Osteoblast (primary cell): ENCODE results near the gene GOPC. TPM values are rescaled to one million over a fixed set of nuclear protein-coding genes. Genes with fewer than 3 reads are reported as not detected.
A peak's percentile ranks its signal among the peaks of the same experiment; 100 is the strongest.

ENCODE experiments used
- DNase-seq: peaks from one replicate; pipeline ENCODE4 v3.0.0; 2011; ENCODE audit warnings: low spot score, mixed read lengths; ENCODE audit not compliant: insufficient read length; ENCODE audit errors: missing footprints
- H2AFZ ChIP-seq: 2 replicates; pipeline ENCODE4 v1.6.0; 2011; ENCODE audit warnings: mild to moderate bottlenecking, low read length
- H3K27ac ChIP-seq: 2 replicates; pipeline ENCODE4 v1.5.1; 2011; ENCODE audit warnings: mild to moderate bottlenecking, low read depth, low read length, moderate library complexity
- H3K27me3 ChIP-seq: 2 replicates; pipeline ENCODE4 v1.6.0; 2012; ENCODE audit warnings: mild to moderate bottlenecking, control low read depth, inconsistent platforms, low read length, moderate library complexity; ENCODE audit not compliant: insufficient read depth
- H3K36me3 ChIP-seq: 2 replicates; pipeline ENCODE4 v1.5.1; 2011; ENCODE audit warnings: mild to moderate bottlenecking, low read length, control low read depth, moderate library complexity; ENCODE audit not compliant: insufficient read depth
- H3K4me1 ChIP-seq: 2 replicates; pipeline ENCODE4 v1.5.1; 2011; ENCODE audit warnings: mild to moderate bottlenecking, low read length, control low read depth, moderate library complexity; ENCODE audit not compliant: insufficient read depth
- H3K4me2 ChIP-seq: 2 replicates; pipeline ENCODE4 v1.6.0; 2011; ENCODE audit warnings: mild to moderate bottlenecking, low read length; ENCODE audit not compliant: insufficient read depth
- H3K4me3 ChIP-seq: fragments of 200-600 bp; sonication (generic); 3 replicates; pipeline ENCODE4 v1.5.1; 2012; ENCODE audit warnings: mild to moderate bottlenecking, low read length, inconsistent platforms; ENCODE audit not compliant: insufficient read depth
- H3K79me2 ChIP-seq: 2 replicates; pipeline ENCODE4 v1.6.0; 2012; ENCODE audit warnings: mild to moderate bottlenecking, low read length, control low read depth, inconsistent platforms; ENCODE audit not compliant: insufficient read depth
- H3K9me3 ChIP-seq: 2 replicates; pipeline ENCODE4 v1.5.1; 2011; ENCODE audit warnings: low read depth, low read length, control low read depth
- H4K20me1 ChIP-seq: 2 replicates; pipeline ENCODE4 v1.6.0; 2012; ENCODE audit warnings: mild to moderate bottlenecking, low read length, control low read depth; ENCODE audit not compliant: insufficient read depth
- total RNA-seq: library from RNA; depleted of rRNA; stranded (reverse); fragments of >200 nt; gene quantifications from 2 replicates; pipeline ENCODE4 v1.2.3, GENCODE V29; 2012
- TF ChIP-seq, protein P1 (sequence below): IDR thresholded peaks from 2 replicates; pipeline ENCODE4 v1.5.1; 2011; ENCODE audit warnings: mild to moderate bottlenecking, low read depth, low read length, moderate library complexity; ENCODE audit errors: extremely low read depth

Gene GOPC
- total RNA-seq, 1 donor = 49.6 TPM

DNA sequence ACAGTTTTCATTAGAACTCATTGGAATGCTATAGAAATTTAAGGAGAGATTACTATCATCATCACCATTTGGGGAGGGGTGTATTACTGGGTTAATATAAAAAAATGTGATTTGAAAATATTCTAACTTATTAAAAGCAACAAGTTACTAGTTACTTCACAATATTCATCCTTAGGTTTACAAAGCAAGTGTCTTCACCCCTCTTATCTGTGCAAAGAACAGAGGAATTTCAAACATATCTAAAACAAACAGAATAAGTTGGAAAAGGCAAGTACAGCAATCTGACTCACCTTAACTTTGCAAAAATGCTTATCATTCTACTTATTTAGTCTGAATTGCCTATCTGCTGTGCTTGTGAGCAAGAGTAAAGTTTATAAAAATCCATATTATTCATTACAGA lies 87.0 kb downstream of the GOPC start:
- peaks cover 54% of the 10 kb centered on the region for H3K79me2 ChIP-seq
- H3K4me2 ChIP-seq = no peak overlapping the region
- peak; percentile 29 for DNase-seq
- H3K27me3 ChIP-seq = no peaks in the 10 kb centered on the region
- TF ChIP-seq, protein P1, sequence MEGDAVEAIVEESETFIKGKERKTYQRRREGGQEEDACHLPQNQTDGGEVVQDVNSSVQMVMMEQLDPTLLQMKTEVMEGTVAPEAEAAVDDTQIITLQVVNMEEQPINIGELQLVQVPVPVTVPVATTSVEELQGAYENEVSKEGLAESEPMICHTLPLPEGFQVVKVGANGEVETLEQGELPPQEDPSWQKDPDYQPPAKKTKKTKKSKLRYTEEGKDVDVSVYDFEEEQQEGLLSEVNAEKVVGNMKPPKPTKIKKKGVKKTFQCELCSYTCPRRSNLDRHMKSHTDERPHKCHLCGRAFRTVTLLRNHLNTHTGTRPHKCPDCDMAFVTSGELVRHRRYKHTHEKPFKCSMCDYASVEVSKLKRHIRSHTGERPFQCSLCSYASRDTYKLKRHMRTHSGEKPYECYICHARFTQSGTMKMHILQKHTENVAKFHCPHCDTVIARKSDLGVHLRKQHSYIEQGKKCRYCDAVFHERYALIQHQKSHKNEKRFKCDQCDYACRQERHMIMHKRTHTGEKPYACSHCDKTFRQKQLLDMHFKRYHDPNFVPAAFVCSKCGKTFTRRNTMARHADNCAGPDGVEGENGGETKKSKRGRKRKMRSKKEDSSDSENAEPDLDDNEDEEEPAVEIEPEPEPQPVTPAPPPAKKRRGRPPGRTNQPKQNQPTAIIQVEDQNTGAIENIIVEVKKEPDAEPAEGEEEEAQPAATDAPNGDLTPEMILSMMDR = no peak
- no peak overlapping the region for H2AFZ ChIP-seq
- no peak overlapping the region for H3K27ac ChIP-seq
- H3K36me3 ChIP-seq = peaks cover 8% of the 10 kb centered on the region
- peaks cover 28% of the 10 kb centered on the region for H3K4me1 ChIP-seq
- H3K9me3 ChIP-seq = no peaks in the 10 kb centered on the region
- no peak overlapping the region for H3K4me3 ChIP-seq
- H4K20me1 ChIP-seq = no peaks in the 10 kb centered on the region

DNA sequence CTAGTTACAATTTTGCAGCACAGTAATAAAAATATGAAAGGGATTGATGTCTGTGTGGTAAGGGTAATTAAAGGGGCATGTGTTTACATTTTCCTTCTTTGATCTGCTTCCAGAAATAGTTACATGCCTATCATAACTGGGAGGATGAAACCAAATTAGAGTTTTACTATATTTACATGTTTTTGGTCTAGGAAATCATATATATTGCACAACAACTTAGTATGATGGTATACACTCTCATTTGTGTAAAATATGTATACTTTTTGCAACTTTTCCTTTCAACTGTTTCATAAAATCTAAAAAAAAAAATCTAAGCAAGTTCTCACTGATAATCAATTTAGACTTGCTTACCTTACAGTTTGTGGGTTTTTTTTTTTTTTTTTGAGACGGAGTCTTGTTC lies 87.7 kb downstream of the GOPC start:
- H3K27ac ChIP-seq = no peak overlapping the region
- H4K20me1 ChIP-seq = no peaks in the 10 kb centered on the region
- no peaks in the 10 kb centered on the region for H3K9me3 ChIP-seq
- no peak overlapping the region for H3K4me2 ChIP-seq
- peaks cover 55% of the 10 kb centered on the region for H3K79me2 ChIP-seq
- H3K4me3 ChIP-seq = no peak overlapping the region
- H3K36me3 ChIP-seq = peaks cover 2% of the 10 kb centered on the region
- H2AFZ ChIP-seq = no peak overlapping the region
- H3K4me1 ChIP-seq = peaks cover 28% of the 10 kb centered on the region
- TF ChIP-seq, protein P1 = no peak
- DNase-seq = no peak
- H3K27me3 ChIP-seq = no peaks in the 10 kb centered on the region

DNA sequence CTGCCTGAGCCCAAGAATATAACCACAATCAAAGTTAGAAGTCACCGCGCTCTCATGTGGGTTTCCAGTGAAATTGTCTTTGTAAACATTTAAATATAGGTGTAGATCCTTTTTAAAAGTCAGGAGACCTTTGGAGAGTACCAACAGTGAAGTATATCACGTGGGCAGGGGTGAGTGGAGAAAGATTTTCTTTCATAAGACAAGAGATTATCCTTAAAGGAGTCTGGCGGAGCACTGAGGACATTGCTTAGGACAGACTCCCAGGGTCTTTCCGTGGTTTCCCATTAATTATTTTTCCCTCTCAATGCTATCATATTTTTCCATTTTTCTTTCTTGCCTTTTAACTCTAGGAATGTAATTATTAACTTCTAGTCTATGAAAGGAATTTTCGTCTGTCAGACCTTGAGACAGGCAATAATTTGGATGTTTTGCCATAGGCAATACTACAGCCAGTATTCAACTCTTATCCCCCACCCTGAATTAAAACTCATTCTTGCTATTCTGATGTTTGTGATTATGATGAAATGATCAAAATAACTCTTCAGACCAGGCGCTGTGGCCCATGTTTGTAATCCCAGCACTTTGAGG lies 88.4 kb downstream of the GOPC start:
- Histone ChIP-seq H3K4me2 (no peak overlapping the region), H3K9me3 (no peaks in the 10 kb centered on the region), H2AFZ (no peak overlapping the region), H3K79me2 (peaks cover 58% of the 10 kb centered on the region), H3K27me3 (no peaks in the 10 kb centered on the region), H3K36me3 (peaks cover 7% of the 10 kb centered on the region), H3K27ac (no peak overlapping the region), H3K4me1 (peaks cover 28% of the 10 kb centered on the region), H3K4me3 (no peak overlapping the region), H4K20me1 (no peaks in the 10 kb centered on the region)
- peak; percentile 13 for DNase-seq
- TF ChIP-seq, protein P1 = no peak

DNA sequence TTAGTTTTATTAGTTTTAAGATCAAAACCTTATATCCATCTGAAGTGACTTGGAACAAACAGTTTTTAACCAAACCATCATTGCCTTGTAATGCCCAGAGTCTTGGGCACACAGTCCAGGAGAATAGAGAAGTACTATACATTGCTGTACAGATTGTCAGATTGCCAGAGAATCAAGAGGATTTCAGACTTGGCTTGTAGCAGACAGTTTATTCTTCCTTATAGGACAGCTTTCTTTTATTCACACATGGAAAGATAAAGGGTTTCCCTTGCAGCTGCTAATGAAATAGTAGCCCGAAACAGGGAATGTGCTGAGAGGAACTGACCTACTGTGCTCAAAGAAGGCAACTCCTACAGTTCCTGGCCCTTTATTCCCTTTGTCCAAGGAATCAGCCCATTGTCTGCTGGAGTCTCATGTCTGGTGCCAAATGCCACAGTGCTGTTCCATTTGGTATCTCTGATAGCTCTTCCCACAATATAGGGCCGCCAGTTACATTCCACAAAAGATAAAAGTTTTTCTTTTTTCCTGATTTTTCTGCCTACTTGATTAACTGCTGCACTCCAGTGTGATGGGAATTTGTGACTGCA lies 89.2 kb downstream of the GOPC start:
- Histone ChIP-seq H3K36me3 (peaks cover 15% of the 10 kb centered on the region), H3K27me3 (no peaks in the 10 kb centered on the region), H3K79me2 (peaks cover 55% of the 10 kb centered on the region), H3K4me2 (no peak overlapping the region), H3K4me3 (no peak overlapping the region), H2AFZ (no peak overlapping the region), H4K20me1 (no peaks in the 10 kb centered on the region), H3K4me1 (peaks cover 28% of the 10 kb centered on the region), H3K27ac (no peak overlapping the region), H3K9me3 (no peaks in the 10 kb centered on the region)
- TF ChIP-seq, protein P1 = no peak
- DNase-seq = peak; percentile 18
